GM18519 (cell line): ENCODE data around the gene GMCL2.

Experiments
- ATAC-seq: cut with Tn5 transposase; IDR thresholded peaks from one replicate; pipeline ENCODE4 v1.9.1; 2021; ENCODE audit warnings: mild to moderate bottlenecking, moderate library complexity; ENCODE audit not compliant: unreplicated experiment, low FRiP score

Gene GMCL2

GRCh38 chr5:178192244-178192643 lies 5.1 kb upstream of the GMCL2 start:
- no peak for ATAC-seq

GRCh38 chr5:178191661-178192060 lies 4.5 kb upstream of the GMCL2 start:
- ATAC-seq: no peak

- no peak for ATAC-seq
Measured at GRCh38 chr5:178189433-178189832, 2.3 kb upstream of the GMCL2 start.

GRCh38 chr5:178186427-178186826 lies 744 bp downstream of the GMCL2 start:
- ATAC-seq: no peak

GRCh38 chr5:178182158-178182876 lies 4.9 kb downstream of the GMCL2 start:
- no peak for ATAC-seq

- ATAC-seq: no peak
Measured at GRCh38 chr5:178180141-178180863, 6.9 kb downstream of the GMCL2 start.

GRCh38 chr5:178177569-178177968 lies 9.6 kb downstream of the GMCL2 start:
- ATAC-seq: no peak

- no peak for ATAC-seq
Measured at GRCh38 chr5:178176791-178177190, 10.4 kb downstream of the GMCL2 start.

- no peak for ATAC-seq
Measured at GRCh38 chr5:178174456-178174855, 12.7 kb downstream of the GMCL2 start.

GRCh38 chr5:178170455-178170854 lies 16.7 kb downstream of the GMCL2 start:
- ATAC-seq: no peak

- ATAC-seq: no peak
Measured at GRCh38 chr5:178165581-178165980, 21.6 kb downstream of the GMCL2 start.

- ATAC-seq: no peak
Measured at GRCh38 chr5:178163772-178164735, 23.1 kb downstream of the GMCL2 start.

- no peak for ATAC-seq
Measured at GRCh38 chr5:178162481-178162880, 24.7 kb downstream of the GMCL2 start.

GRCh38 chr5:178160176-178160575 lies 27.0 kb downstream of the GMCL2 start:
- ATAC-seq: no peak

- ATAC-seq: no peak
Measured at GRCh38 chr5:178155065-178155464, 32.1 kb downstream of the GMCL2 start.

- ATAC-seq: peak; percentile 96
Measured at GRCh38 chr5:178153530-178154340, 33.4 kb downstream of the GMCL2 start, which contains the start of gene NHP2. NHP2 (minus strand) TSS chr5:178153885; CDS start chr5:178153817, 68 bp downstream.

GRCh38 chr5:178152491-178153444 lies 34.4 kb downstream of the GMCL2 start:
- ATAC-seq: no peak

GRCh38 chr5:178150977-178151734 lies 36.0 kb downstream of the GMCL2 start:
- no peak for ATAC-seq
